Dermis blood vessel endothelial cell (primary cell): Measurements from ENCODE around the gene CAMKMT. TPM values are rescaled to one million over a fixed set of nuclear protein-coding genes. Genes with fewer than 3 reads are reported as not detected.

Experiments used
- DNase-seq: peaks from one replicate; pipeline ENCODE4 v3.0.0; 2010
- total RNA-seq: library from RNA; depleted of rRNA; stranded (reverse); fragments of >200 nt; gene quantifications from 2 replicates; pipeline ENCODE4 v1.2.3, GENCODE V29; 2014

The CAMKMT gene
- total RNA-seq, 1 donor from 2014 or later = 4.8 TPM

GRCh38 chr2:44605511-44605910, 243.8 kb downstream of the CAMKMT start:
- DNase-seq = no peak

- no peak for DNase-seq
These were observed 250.5 kb downstream of the CAMKMT start for GRCh38 chr2:44612276-44612675.

- DNase-seq = no peak
These were observed 253.2 kb downstream of the CAMKMT start for GRCh38 chr2:44614940-44615339.

GRCh38 chr2:44615950-44616518, 254.3 kb downstream of the CAMKMT start:
- DNase-seq = no peak

GRCh38 chr2:44616667-44617155, 255.0 kb downstream of the CAMKMT start:
- no peak for DNase-seq

- DNase-seq = no peak
These were observed 256.7 kb downstream of the CAMKMT start for GRCh38 chr2:44618251-44619023.

- no peak for DNase-seq
These were observed 258.6 kb downstream of the CAMKMT start for GRCh38 chr2:44620189-44620990.

GRCh38 chr2:44623622-44624351, 262.0 kb downstream of the CAMKMT start:
- DNase-seq = no peak

- no peak for DNase-seq
These were observed 266.6 kb downstream of the CAMKMT start for GRCh38 chr2:44628297-44628696.

- DNase-seq = no peak
These were observed 271.4 kb downstream of the CAMKMT start for GRCh38 chr2:44632931-44633689.

- peak; percentile 4 for DNase-seq
These were observed 274.0 kb downstream of the CAMKMT start for GRCh38 chr2:44635725-44636124.

GRCh38 chr2:44638649-44639048, 276.9 kb downstream of the CAMKMT start:
- DNase-seq = no peak

GRCh38 chr2:44639399-44639798, 277.7 kb downstream of the CAMKMT start:
- DNase-seq = no peak

GRCh38 chr2:44642123-44642857, 280.5 kb downstream of the CAMKMT start:
- no peak for DNase-seq

- DNase-seq = no peak
These were observed 284.2 kb downstream of the CAMKMT start for GRCh38 chr2:44645937-44646336.

- no peak for DNase-seq
These were observed 287.6 kb downstream of the CAMKMT start for GRCh38 chr2:44649381-44649780.

GRCh38 chr2:44650796-44651195, 289.0 kb downstream of the CAMKMT start:
- no peak for DNase-seq

GRCh38 chr2:44651974-44652373, 290.2 kb downstream of the CAMKMT start:
- DNase-seq = no peak

- DNase-seq = no peak
These were observed 291.0 kb downstream of the CAMKMT start for GRCh38 chr2:44652701-44653100.

- no peak for DNase-seq
These were observed 293.7 kb downstream of the CAMKMT start for GRCh38 chr2:44655401-44655864.

GRCh38 chr2:44656460-44656859, 294.7 kb downstream of the CAMKMT start:
- DNase-seq = no peak
